ENCODE measurements around the gene PLD4.

DNA sequence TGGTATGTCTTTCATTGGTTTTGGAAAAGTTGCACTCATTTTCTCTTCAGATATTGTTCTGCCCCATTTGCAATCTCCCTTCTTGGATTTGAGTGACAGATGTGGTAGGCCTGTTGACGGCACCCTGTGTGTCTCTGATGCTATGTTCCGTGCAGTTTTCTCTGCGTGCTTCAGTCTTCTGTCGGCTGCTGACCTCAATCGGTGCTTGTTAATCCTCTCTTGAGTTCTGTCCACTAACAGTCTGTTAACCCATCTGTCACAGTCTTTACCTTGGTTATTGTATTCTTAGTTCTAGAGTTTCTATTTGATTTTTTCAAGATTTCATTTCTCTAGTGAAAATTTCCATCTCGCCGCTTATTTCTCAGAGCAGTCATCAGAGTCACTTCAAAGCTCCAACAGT lies 20.7 kb upstream of the PLD4 start:
- TF ChIP-seq TCF7L2 (IDR thresholded peaks at IDR 0.05; ENCODE audit: low read depth, low read length): no peak
- TF ChIP-seq SIN3A (IDR thresholded peaks at IDR 0.05; ENCODE audit: borderline replicate concordance, insufficient read depth, low read depth, low read length): no peak
